ENCODE measurements around the gene IFIT3. TPM values are rescaled to one million over a fixed set of nuclear protein-coding genes. Genes with fewer than 3 reads are reported as not detected.

Gene IFIT3
- total and polyA plus RNA-seq, 2 donors (not counting 1 experiment from before 2014, with no cell fraction given): 1.5 to 4.2 TPM

- intact Hi-C loops (cut with micrococcal nuclease): no loop called here
- TF ChIP-seq CTCF (IDR thresholded peaks at IDR 0.05) (no peak), EZH2 (IDR thresholded peaks at IDR 0.05; ENCODE audit: borderline replicate concordance, insufficient read depth, low read depth, low read length, poor library complexity, severe bottlenecking) (no peak)
- H3K4me3 Mint-ChIP-seq: no peak overlapping the region
- no peaks in the 10 kb centered on the region for H3K79me2 ChIP-seq (ENCODE audit: control insufficient read depth, insufficient read depth, low read length)
- H2AFZ ChIP-seq (ENCODE audit: insufficient read depth, low read depth, low read length, poor library complexity, severe bottlenecking): no peak overlapping the region
- H3K4me1 Mint-ChIP-seq: peaks cover 37% of the 10 kb centered on the region
- DNase-seq: no peak
- peaks cover 4% of the 10 kb centered on the region for H3K9me3 Mint-ChIP-seq (ENCODE audit: insufficient read depth)
- no peak overlapping the region for H3K4me3 ChIP-seq (ENCODE audit: control extremely low read depth in 1 of 5, extremely low read depth in 1 of 5, insufficient read depth in 1 of 5, low read depth in 2 of 5, low read length in 4 of 5)
- POLR2A ChIA-PET: no interaction called here
- H3K4me1 ChIP-seq (ENCODE audit: control insufficient read depth in 2 of 2, insufficient read depth in 2 of 2, low read length in 2 of 2): peaks cover 24 to 28% of the 10 kb centered on the region in 2 donors
- no peak overlapping the region for H3K27ac ChIP-seq (ENCODE audit: low read length in 2 of 2)
- no peak overlapping the region for H3K9ac ChIP-seq (ENCODE audit: low read length)
- ATAC-seq (ENCODE audit: low read depth): no peak
- H3K36me3 ChIP-seq (replicated peaks in 1 of 2; ENCODE audit: control extremely low read depth in 1 of 2, control insufficient read depth in 1 of 2, extremely low read depth in 1 of 2, insufficient read depth in 2 of 2, low read length in 1 of 2): no peaks in the 10 kb centered on the region
- H3K27me3 ChIP-seq (replicated peaks in 1 of 4; ENCODE audit: control extremely low read depth in 1 of 4, control insufficient read depth in 3 of 4, insufficient read depth in 4 of 4, low read length in 3 of 4): no peaks in the 10 kb centered on the region
- H3K27me3 Mint-ChIP-seq: no peaks in the 10 kb centered on the region
- H3K27ac Mint-ChIP-seq: no peak overlapping the region
- H4K20me1 ChIP-seq (ENCODE audit: control insufficient read depth, insufficient read depth, low read length, poor library complexity, severe bottlenecking): no peaks in the 10 kb centered on the region
- CTCF ChIA-PET: no interaction called here
- no peaks in the 10 kb centered on the region for H3K9me3 ChIP-seq (ENCODE audit: control extremely low read depth in 1 of 3, control insufficient read depth in 2 of 3, insufficient read depth in 1 of 3, low read length in 2 of 3)
- H3K4me2 ChIP-seq (replicated peaks; ENCODE audit: low read depth, low read length, poor library complexity, severe bottlenecking): no peak overlapping the region
- WGBS (ENCODE audit: insufficient coverage): no CpG with 5 or more reads among the region's 4 CpGs
These were observed 25.0 kb downstream of the IFIT3 start for GRCh38 chr10:89352802-89353201.

- H4K20me1 ChIP-seq (ENCODE audit: control insufficient read depth, insufficient read depth, low read length, poor library complexity, severe bottlenecking): no peaks in the 10 kb centered on the region
- ChIA-PET CTCF (interaction anchor here (0.9 to 1.1 kb wide), 4 partner anchors 9 to 76 kb away, joined by 3 read pairs; no protein-coding TSS in a partner anchor), POLR2A (no interaction called here)
- Mint-ChIP-seq H3K4me1 (peaks cover 15% of the 10 kb centered on the region), H3K9me3 (ENCODE audit: insufficient read depth) (peaks cover 4% of the 10 kb centered on the region), H3K4me3 (no peak overlapping the region), H3K27ac (no peak overlapping the region), H3K27me3 (no peaks in the 10 kb centered on the region)
- DNase-seq: no peak
- no peaks in the 10 kb centered on the region for H3K27me3 ChIP-seq (replicated peaks in 1 of 4; ENCODE audit: control extremely low read depth in 1 of 4, control insufficient read depth in 3 of 4, insufficient read depth in 4 of 4, low read length in 3 of 4)
- H3K4me1 ChIP-seq (ENCODE audit: control insufficient read depth in 2 of 2, insufficient read depth in 2 of 2, low read length in 2 of 2): peaks cover 9 to 12% of the 10 kb centered on the region in 2 donors
- no peaks in the 10 kb centered on the region for H3K36me3 ChIP-seq (replicated peaks in 1 of 2; ENCODE audit: control extremely low read depth in 1 of 2, control insufficient read depth in 1 of 2, extremely low read depth in 1 of 2, insufficient read depth in 2 of 2, low read length in 1 of 2)
- H3K9ac ChIP-seq (ENCODE audit: low read length): no peak overlapping the region
- H3K4me2 ChIP-seq (replicated peaks; ENCODE audit: low read depth, low read length, poor library complexity, severe bottlenecking): no peak overlapping the region
- H3K79me2 ChIP-seq (ENCODE audit: control insufficient read depth, insufficient read depth, low read length): no peaks in the 10 kb centered on the region
- no peak overlapping the region for H2AFZ ChIP-seq (ENCODE audit: insufficient read depth, low read depth, low read length, poor library complexity, severe bottlenecking)
- H3K9me3 ChIP-seq (ENCODE audit: control extremely low read depth in 1 of 3, control insufficient read depth in 2 of 3, insufficient read depth in 1 of 3, low read length in 2 of 3): no peaks in the 10 kb centered on the region
- TF ChIP-seq EZH2 (IDR thresholded peaks at IDR 0.05; ENCODE audit: borderline replicate concordance, insufficient read depth, low read depth, low read length, poor library complexity, severe bottlenecking) (no peak), CTCF (IDR thresholded peaks at IDR 0.05) (no peak)
- H3K27ac ChIP-seq (ENCODE audit: low read length in 2 of 2): no peak overlapping the region
- no peak overlapping the region for H3K4me3 ChIP-seq (ENCODE audit: control extremely low read depth in 1 of 5, extremely low read depth in 1 of 5, insufficient read depth in 1 of 5, low read depth in 2 of 5, low read length in 4 of 5)
- intact Hi-C loops (cut with micrococcal nuclease): no loop called here
- ATAC-seq (ENCODE audit: low read depth): no peak
- WGBS (ENCODE audit: insufficient coverage): no CpG with 5 or more reads among the region's 2 CpGs
These were observed 27.7 kb downstream of the IFIT3 start for GRCh38 chr10:89355394-89355931.
